A549 (cell line): Measurements from ENCODE around the gene EPOP.

Experiments
- CHD2 ChIP-seq: fragments of 150-350 bp; IDR thresholded peaks from 2 replicates; pipeline ENCODE4 v1.6.1; 2014; ENCODE audit warnings: low read length; ENCODE audit not compliant: partially characterized antibody
- EP300 ChIP-seq, 2 experiments: fragments of >200 bp; sonication (Bioruptor Twin); formaldehyde crosslinking; IDR thresholded peaks; 2 replicates in 1 of 2; 3 replicates in 1 of 2; pipeline ENCODE4 v1.6.1; 2016 to 2017
- ESRRA ChIP-seq: fragments of 150-350 bp; IDR thresholded peaks from 2 replicates; pipeline ENCODE4 v1.6.1; 2014; ENCODE audit warnings: mild to moderate bottlenecking, low read length, borderline replicate concordance
- FOSL2 ChIP-seq, 2 experiments: fragments of 450-650 bp in 1 of 2; fragments of >200 bp in 1 of 2; sonication (Bioruptor Twin) in 1 of 2; formaldehyde crosslinking; IDR thresholded peaks; 2 replicates each; pipeline versions ENCODE4 v1.5.0 to v1.6.1; 2016 to 2020; ENCODE audit warnings: mild to moderate bottlenecking in 1 of 2, moderate library complexity in 1 of 2
- NFE2L2 ChIP-seq: fragments of 150-350 bp; conservative IDR thresholded peaks from 2 replicates; pipeline ENCODE4 v1.6.1; 2014; ENCODE audit warnings: low read length
- RAD21 ChIP-seq, 2 experiments: fragments of >200 bp in 1 of 2; sonication (Bioruptor Twin) in 1 of 2; formaldehyde crosslinking in 1 of 2; IDR thresholded peaks in 1 of 2; conservative IDR thresholded peaks in 1 of 2; 2 replicates in 1 of 2; 3 replicates in 1 of 2; pipeline ENCODE4 v1.6.1; 2012 to 2018; ENCODE audit warnings: inconsistent platforms in 1 of 2
- RARB ChIP-seq: fragments of 250-450 bp; sonication (Bioruptor Pico); IDR thresholded peaks from 2 replicates; pipeline ENCODE4 v1.8.0; 2021; ENCODE audit warnings: mild to moderate bottlenecking, moderate library complexity
- RFX5 ChIP-seq: fragments of 450-650 bp; IDR thresholded peaks from 2 replicates; pipeline ENCODE4 v1.7.1; 2014; ENCODE audit warnings: antibody characterized with exemption, mild to moderate bottlenecking, moderate library complexity
- USF2 ChIP-seq: fragments of 450-650 bp; IDR thresholded peaks from 2 replicates; pipeline ENCODE4 v1.6.1; 2014; ENCODE audit warnings: antibody characterized with exemption
- TF ChIP-seq, protein P1 (sequence below): fragments of >200 bp; sonication (Bioruptor Twin); formaldehyde crosslinking; IDR thresholded peaks from 3 replicates; pipeline ENCODE4 v1.5.1; 2016
- TF ChIP-seq, protein P2 (sequence below): IDR thresholded peaks from 2 replicates; pipeline ENCODE4 v1.6.1; 2012

- no peak for TF ChIP-seq CHD2
- TF ChIP-seq USF2: no peak
- TF ChIP-seq, protein P1, sequence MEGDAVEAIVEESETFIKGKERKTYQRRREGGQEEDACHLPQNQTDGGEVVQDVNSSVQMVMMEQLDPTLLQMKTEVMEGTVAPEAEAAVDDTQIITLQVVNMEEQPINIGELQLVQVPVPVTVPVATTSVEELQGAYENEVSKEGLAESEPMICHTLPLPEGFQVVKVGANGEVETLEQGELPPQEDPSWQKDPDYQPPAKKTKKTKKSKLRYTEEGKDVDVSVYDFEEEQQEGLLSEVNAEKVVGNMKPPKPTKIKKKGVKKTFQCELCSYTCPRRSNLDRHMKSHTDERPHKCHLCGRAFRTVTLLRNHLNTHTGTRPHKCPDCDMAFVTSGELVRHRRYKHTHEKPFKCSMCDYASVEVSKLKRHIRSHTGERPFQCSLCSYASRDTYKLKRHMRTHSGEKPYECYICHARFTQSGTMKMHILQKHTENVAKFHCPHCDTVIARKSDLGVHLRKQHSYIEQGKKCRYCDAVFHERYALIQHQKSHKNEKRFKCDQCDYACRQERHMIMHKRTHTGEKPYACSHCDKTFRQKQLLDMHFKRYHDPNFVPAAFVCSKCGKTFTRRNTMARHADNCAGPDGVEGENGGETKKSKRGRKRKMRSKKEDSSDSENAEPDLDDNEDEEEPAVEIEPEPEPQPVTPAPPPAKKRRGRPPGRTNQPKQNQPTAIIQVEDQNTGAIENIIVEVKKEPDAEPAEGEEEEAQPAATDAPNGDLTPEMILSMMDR: no peak
- no peak for TF ChIP-seq RAD21 (conservative IDR thresholded peaks at IDR 0.05 in 1 of 2, IDR thresholded peaks at IDR 0.05 in 1 of 2)
- no peak for TF ChIP-seq ESRRA
- TF ChIP-seq RARB (CRISPR knock-in tag): no peak
- TF ChIP-seq RFX5: no peak
- no peak for TF ChIP-seq EP300 (IDR thresholded peaks at IDR 0.05)
- TF ChIP-seq, protein P2, sequence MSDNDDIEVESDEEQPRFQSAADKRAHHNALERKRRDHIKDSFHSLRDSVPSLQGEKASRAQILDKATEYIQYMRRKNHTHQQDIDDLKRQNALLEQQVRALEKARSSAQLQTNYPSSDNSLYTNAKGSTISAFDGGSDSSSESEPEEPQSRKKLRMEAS: no peak
- TF ChIP-seq NFE2L2: no peak
- no peak for TF ChIP-seq FOSL2 (IDR thresholded peaks at IDR 0.05)
- no peak for TF ChIP-seq FOSL2 (CRISPR knock-in tag; IDR thresholded peaks at IDR 0.05)
Observed at GRCh38 chr17:38712593-38712992, 37.8 kb upstream of the EPOP start.
